ENCODE data around the gene ANXA2. TPM values are rescaled to one million over a fixed set of nuclear protein-coding genes. Genes with fewer than 3 reads are reported as not detected.

ANXA2 gene
- polyA plus RNA-seq, 1 of the 3 experiments (the other 2 are of a cell fraction), result 4,669 TPM

- DNase-seq, result no peak
- peaks cover 2 to 65% of the 10 kb centered on the region in 2 experiments; a peak in 3 of 4 replicates for H3K4me1 ChIP-seq (ENCODE audit: control insufficient read depth in 1 of 2, insufficient read depth in 2 of 2, low read depth in 1 of 2, low read length in 1 of 2)
- peak overlapping the region in 1 of 2 experiments; percentile 99; a peak in 3 of 4 replicates for H3K27ac ChIP-seq (ENCODE audit: low read depth in 2 of 2, low read length in 1 of 2)
- no peak overlapping the region for H2AFZ ChIP-seq (ENCODE audit: low read depth)
- H3K79me2 ChIP-seq (ENCODE audit: insufficient read depth), result peaks cover 100% of the 10 kb centered on the region
- no peak overlapping the region for H3K4me3 ChIP-seq (ENCODE audit: low read depth in 2 of 2, low read length in 1 of 2)
- peaks cover 99% of the 10 kb centered on the region for H4K20me1 ChIP-seq (ENCODE audit: insufficient read depth)
- no peak for TF ChIP-seq FOXJ3 (CRISPR knock-in tag; IDR thresholded peaks at IDR 0.05)
- no peak for TF ChIP-seq USF2 (IDR thresholded peaks at IDR 0.05; ENCODE audit: borderline replicate concordance, low read depth, low read length)
- TF ChIP-seq TCF12 (IDR thresholded peaks at IDR 0.05), result no peak
- TF ChIP-seq ELF1 (IDR thresholded peaks at IDR 0.05), result no peak
- TF ChIP-seq SIN3A (IDR thresholded peaks at IDR 0.05; ENCODE audit: borderline replicate concordance, low read depth, low read length), result no peak
- no peak for TF ChIP-seq RXRA (IDR thresholded peaks at IDR 0.05; ENCODE audit: borderline replicate concordance, low read depth)
- no peak for TF ChIP-seq POLR2AphosphoS5 (IDR thresholded peaks at IDR 0.05; ENCODE audit: low read depth, low read length)
- H3K9me2 ChIP-seq, result no peaks in the 10 kb centered on the region
- no peaks in the 10 kb centered on the region for H3K9me3 ChIP-seq
- H3K4me2 ChIP-seq, result peak overlapping the region; percentile 52
- H3K36me3 ChIP-seq (replicated peaks in 1 of 2; ENCODE audit: control insufficient read depth in 1 of 2, insufficient read depth in 2 of 2, low read length in 1 of 2), result peaks cover 55 to 82% of the 10 kb centered on the region in 2 experiments
- H3F3A ChIP-seq (replicated peaks; ENCODE audit: insufficient read depth), result peaks cover 95% of the 10 kb centered on the region
- WGBS (ENCODE audit: low lambda C conversion rate), result 82% methylated on average over 4 of the region's 4 CpGs
- H3K9ac ChIP-seq, result peak overlapping the region; percentile 8; the same call in 1 of the 2 replicates
- CTCF ChIA-PET, result interaction anchor here (1.5 kb wide), 2 partner anchors 26 to 134 kb away, joined by 4 to 5 read pairs; no protein-coding TSS in a partner anchor
- POLR2A ChIA-PET, result no interaction called here
- H3K27me3 ChIP-seq (ENCODE audit: insufficient read depth), result no peaks in the 10 kb centered on the region
Measured at GRCh38 chr15:60386615-60387014, 11.2 kb downstream of the ANXA2 start.

GRCh38 chr15:60385620-60386552 is 11.9 kb downstream of the ANXA2 start:
- 0 out of 2 replicates have a peak overlapping the region, but pooled peaks have one; percentile 8 for H3K9ac ChIP-seq
- H3K9me3 ChIP-seq, result no peaks in the 10 kb centered on the region
- TF ChIP-seq EP300 (IDR thresholded peaks at IDR 0.05; ENCODE audit: borderline replicate concordance in 1 of 2, low read depth in 1 of 2, low read length in 1 of 2) (no peak; a peak in 1 of 4 replicates), PBX3 (IDR thresholded peaks at IDR 0.05) (peak; percentile 19; the same call in 1 of the 2 replicates), RCOR1 (IDR thresholded peaks at IDR 0.05; ENCODE audit: low read length) (no peak), POLR2AphosphoS5 (IDR thresholded peaks at IDR 0.05; ENCODE audit: low read depth, low read length) (peak; percentile 12; the same call in 1 of the 2 replicates), TAF1 (IDR thresholded peaks at IDR 0.05; ENCODE audit: borderline replicate concordance, low read depth, low read length) (no peak)
- peaks cover 2 to 65% of the 10 kb centered on the region in 2 experiments; a peak in 3 of 4 replicates for H3K4me1 ChIP-seq (ENCODE audit: control insufficient read depth in 1 of 2, insufficient read depth in 2 of 2, low read depth in 1 of 2, low read length in 1 of 2)
- 82% methylated on average over 7 of the region's 7 CpGs for WGBS (ENCODE audit: low lambda C conversion rate)
- ChIA-PET CTCF (interaction anchor here (0.7 to 1.5 kb wide), 3 partner anchors 25 to 135 kb away, joined by 3 to 5 read pairs (median 4); no protein-coding TSS in a partner anchor), POLR2A (no interaction called here)
- peaks cover 99% of the 10 kb centered on the region for H4K20me1 ChIP-seq (ENCODE audit: insufficient read depth)
- H3K27ac ChIP-seq (ENCODE audit: low read depth in 2 of 2, low read length in 1 of 2), result peak overlapping the region; percentile 43 to 99; a peak in 3 of 4 replicates
- no peak for DNase-seq
- no peak overlapping the region for H2AFZ ChIP-seq (ENCODE audit: low read depth)
- no peaks in the 10 kb centered on the region for H3K27me3 ChIP-seq (ENCODE audit: insufficient read depth)
- peaks cover 98% of the 10 kb centered on the region for H3F3A ChIP-seq (replicated peaks; ENCODE audit: insufficient read depth)
- H3K4me2 ChIP-seq, result peak overlapping the region; percentile 52; the same call in 1 of the 2 replicates
- peaks cover 100% of the 10 kb centered on the region for H3K79me2 ChIP-seq (ENCODE audit: insufficient read depth)
- H3K36me3 ChIP-seq (replicated peaks in 1 of 2; ENCODE audit: control insufficient read depth in 1 of 2, insufficient read depth in 2 of 2, low read length in 1 of 2), result peaks cover 62 to 84% of the 10 kb centered on the region in 2 experiments
- no peak overlapping the region for H3K4me3 ChIP-seq (ENCODE audit: low read depth in 2 of 2, low read length in 1 of 2)
- H3K9me2 ChIP-seq, result no peaks in the 10 kb centered on the region
